HG03565 (cell line): ENCODE results near the gene LRRK1.
"Not testable (repeated sequence)": the region's sequence is repeated elsewhere in the genome, so short reads cannot be mapped to it uniquely, and the experiment has no call there.

ENCODE experiments used
- ATAC-seq: cut with Tn5 transposase; IDR thresholded peaks from one replicate; pipeline ENCODE4 v1.9.1; 2021; ENCODE audit warnings: mild to moderate bottlenecking, moderate library complexity; ENCODE audit not compliant: unreplicated experiment

The LRRK1 gene

GRCh38 chr15:101065570-101066221 lies 146.5 kb downstream of the LRRK1 start:
- no peak for ATAC-seq

GRCh38 chr15:101066501-101067408 lies 147.6 kb downstream of the LRRK1 start:
- no peak for ATAC-seq

- no peak for ATAC-seq
These were observed 148.7 kb downstream of the LRRK1 start for GRCh38 chr15:101067660-101068522.

GRCh38 chr15:101068523-101068960 lies 149.4 kb downstream of the LRRK1 start:
- no peak for ATAC-seq

GRCh38 chr15:101068961-101069653 lies 149.9 kb downstream of the LRRK1 start:
- no peak for ATAC-seq

- no peak for ATAC-seq
These were observed 150.5 kb downstream of the LRRK1 start for GRCh38 chr15:101069654-101069973.

GRCh38 chr15:101070024-101070423 lies 150.9 kb downstream of the LRRK1 start:
- ATAC-seq = no peak

GRCh38 chr15:101070502-101071273 lies 151.5 kb downstream of the LRRK1 start:
- ATAC-seq = no peak

GRCh38 chr15:101071651-101072050 lies 152.5 kb downstream of the LRRK1 start:
- no peak for ATAC-seq

- not testable (repeated sequence) for ATAC-seq
These were observed 153.1 kb downstream of the LRRK1 start for GRCh38 chr15:101072235-101072634.

GRCh38 chr15:101077806-101078668 lies 158.9 kb downstream of the LRRK1 start:
- ATAC-seq = not testable (repeated sequence)

- no peak for ATAC-seq
These were observed 159.6 kb downstream of the LRRK1 start for GRCh38 chr15:101078669-101079323.

GRCh38 chr15:101081900-101082299 lies 162.7 kb downstream of the LRRK1 start:
- no peak for ATAC-seq

- ATAC-seq = no peak
These were observed 164.3 kb downstream of the LRRK1 start for GRCh38 chr15:101083336-101084045.

- ATAC-seq = no peak
These were observed 165.6 kb downstream of the LRRK1 start for GRCh38 chr15:101084801-101085200.

- ATAC-seq = no peak
These were observed 166.1 kb downstream of the LRRK1 start for GRCh38 chr15:101085311-101085700.

GRCh38 chr15:101086394-101087171 lies 167.4 kb downstream of the LRRK1 start:
- ATAC-seq = no peak
